ENCODE measurements around the gene CCDC33.

- no peak for TF ChIP-seq CTCF (IDR thresholded peaks at IDR 0.05)
- TF ChIP-seq POLR2A (IDR thresholded peaks at IDR 0.05): no peak
Measured at GRCh38 chr15:74334127-74334526, 98.0 kb downstream of the CCDC33 start.

Measured in uterus (tissue), 2 donors.